Skeletal muscle tissue (tissue), 4 donors: ENCODE measurements around the gene PLBD2. TPM values are rescaled to one million over a fixed set of nuclear protein-coding genes. Genes with fewer than 3 reads are reported as not detected.

Experiments used
- H3K27ac ChIP-seq: one replicate; pipeline ENCODE4 v1.7.0; 2013; ENCODE audit warnings: mild to moderate bottlenecking, low read depth, low read length, inconsistent platforms
- H3K27me3 ChIP-seq, 3 donors: one replicate each; pipeline ENCODE4 v1.7.0; 2013; ENCODE audit warnings: low read length in 3 of 3; ENCODE audit not compliant: control insufficient read depth in 3 of 3, insufficient read depth in 3 of 3
- H3K36me3 ChIP-seq, 3 donors: one replicate each; pipeline ENCODE4 v1.7.0; 2013; ENCODE audit warnings: low read length in 3 of 3; ENCODE audit not compliant: control insufficient read depth in 3 of 3, insufficient read depth in 3 of 3
- H3K4me1 ChIP-seq, 3 donors: one replicate each; pipeline ENCODE4 v1.7.0; 2013; ENCODE audit warnings: low read length in 3 of 3, mild to moderate bottlenecking in 3 of 3; ENCODE audit not compliant: control insufficient read depth in 3 of 3, insufficient read depth in 3 of 3
- H3K4me3 ChIP-seq, 3 donors: one replicate each; pipeline ENCODE4 v1.7.0; 2013; ENCODE audit warnings: low read length in 3 of 3
- H3K9ac ChIP-seq, 3 donors: one replicate each; pipeline ENCODE4 v1.7.0; 2013; ENCODE audit warnings: low read length in 3 of 3, mild to moderate bottlenecking in 3 of 3, moderate library complexity in 2 of 3, low read depth in 1 of 3
- H3K9me3 ChIP-seq, 3 donors: one replicate each; pipeline ENCODE4 v1.7.0; 2013; ENCODE audit warnings: low read length in 3 of 3; ENCODE audit not compliant: control insufficient read depth in 3 of 3
- total RNA-seq: library from RNA; depleted of rRNA; stranded (reverse); fragments of >200 nt; gene quantifications from one replicate; pipeline ENCODE4 v1.2.3, GENCODE V29; 2014
- donor health status: Osteomylitis.

PLBD2 gene
- total RNA-seq, 1 donor from 2014 or later, result 4.2 TPM

DNA sequence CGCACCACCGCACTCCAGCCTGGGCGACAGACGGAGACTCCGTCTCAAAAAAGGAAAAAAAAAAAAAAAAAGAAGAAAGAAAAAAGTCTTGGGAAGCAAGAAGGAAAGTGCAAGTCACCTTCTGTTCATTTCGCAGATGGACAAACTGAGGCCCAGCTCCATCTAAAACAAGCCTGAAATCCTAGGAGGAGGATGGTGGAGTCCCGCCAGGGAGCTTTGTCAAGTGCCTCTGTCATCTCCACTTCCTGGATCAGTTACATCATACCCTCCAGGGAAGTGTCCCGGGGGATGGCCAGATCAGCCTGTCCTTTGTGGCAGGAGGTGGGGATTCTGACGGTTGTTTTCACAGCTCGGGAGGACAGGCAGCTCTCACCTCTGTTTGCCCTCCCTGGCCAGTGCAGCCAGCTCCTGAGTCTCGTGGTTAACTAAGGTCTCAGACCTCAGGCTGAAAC, 55.1 kb downstream of the PLBD2 start:
- H3K27me3 ChIP-seq, result peaks cover 0 to 6% (median 3%) of the 10 kb centered on the region in 3 donors
- H3K4me3 ChIP-seq, result no peak overlapping the region
- no peaks in the 10 kb centered on the region for H3K4me1 ChIP-seq
- no peaks in the 10 kb centered on the region for H3K36me3 ChIP-seq
- no peak overlapping the region for H3K9ac ChIP-seq
- no peak overlapping the region for H3K27ac ChIP-seq
- no peaks in the 10 kb centered on the region for H3K9me3 ChIP-seq

DNA sequence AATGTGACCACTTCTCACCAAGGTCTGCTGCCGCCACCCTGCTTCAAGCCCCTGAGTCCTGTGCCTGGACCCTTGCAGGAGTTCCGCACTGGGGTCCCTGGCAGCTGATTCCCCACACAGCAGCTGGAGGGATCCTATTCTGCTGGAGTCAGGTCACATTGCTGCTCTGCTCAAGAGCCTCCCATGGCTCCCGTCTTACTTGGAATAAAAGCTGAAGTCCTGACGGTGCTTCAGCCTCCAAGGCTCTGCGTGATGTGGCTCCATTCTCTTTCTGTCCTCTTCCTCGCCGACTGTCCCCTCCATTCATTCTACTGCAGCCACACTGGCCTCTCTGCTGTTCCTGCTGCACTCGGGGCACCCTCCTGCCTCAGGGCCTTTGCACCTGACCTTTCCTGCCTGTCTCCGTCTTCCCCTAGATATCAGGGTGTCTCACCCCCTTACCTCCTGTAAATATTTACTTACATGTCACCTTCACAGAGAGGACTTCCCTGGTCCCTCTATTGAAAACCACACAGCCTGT, 56.2 kb downstream of the PLBD2 start:
- no peak overlapping the region for H3K4me3 ChIP-seq
- H3K27me3 ChIP-seq, result peaks cover 0 to 6% (median 3%) of the 10 kb centered on the region in 3 donors
- no peaks in the 10 kb centered on the region for H3K9me3 ChIP-seq
- H3K36me3 ChIP-seq, result no peaks in the 10 kb centered on the region
- H3K9ac ChIP-seq, result no peak overlapping the region
- no peaks in the 10 kb centered on the region for H3K4me1 ChIP-seq
- no peak overlapping the region for H3K27ac ChIP-seq

DNA sequence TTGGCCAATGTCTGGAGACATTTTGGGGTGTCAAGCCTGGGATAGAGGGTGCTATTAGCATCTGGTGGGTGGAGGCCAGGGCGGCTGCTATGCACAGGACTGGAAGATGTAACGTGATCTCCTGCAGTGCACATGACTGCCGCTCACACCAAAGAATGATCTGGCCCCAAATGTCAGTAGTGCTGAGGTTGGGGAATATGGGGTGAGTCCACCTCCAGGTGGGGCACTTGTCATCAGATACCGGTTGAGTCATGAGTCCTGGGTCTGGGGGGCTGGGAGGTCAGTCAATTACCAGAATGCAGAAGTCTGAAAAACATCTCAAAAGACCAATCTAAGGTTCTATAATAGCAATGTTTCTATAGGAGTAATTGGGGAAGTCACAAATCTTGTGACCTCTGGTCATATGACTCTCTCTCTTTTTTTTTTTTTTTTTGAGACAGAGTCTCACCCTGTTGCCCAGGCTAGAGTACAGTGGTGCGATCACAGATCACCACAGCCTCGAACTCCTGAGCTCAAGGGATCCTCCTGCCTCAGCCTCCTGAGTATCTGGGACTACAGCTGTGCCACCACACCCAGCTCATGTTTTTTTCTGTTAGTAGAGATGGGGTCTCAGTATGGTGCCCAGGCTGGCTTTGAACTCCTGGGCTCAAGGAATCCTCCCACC, 57.8 kb downstream of the PLBD2 start:
- no peak overlapping the region for H3K9ac ChIP-seq
- H3K36me3 ChIP-seq, result no peaks in the 10 kb centered on the region
- no peak overlapping the region for H3K4me3 ChIP-seq
- H3K27me3 ChIP-seq, result peaks cover 0 to 3% (median 2%) of the 10 kb centered on the region in 3 donors
- peak overlapping the region; percentile 51 for H3K27ac ChIP-seq
- H3K9me3 ChIP-seq, result no peaks in the 10 kb centered on the region
- H3K4me1 ChIP-seq, result no peaks in the 10 kb centered on the region

- Histone ChIP-seq H3K4me3 (no peak overlapping the region), H3K9ac (no peak overlapping the region), H3K9me3 (no peaks in the 10 kb centered on the region), H3K36me3 (no peaks in the 10 kb centered on the region), H3K4me1 (peaks cover 0 to 7% (median 3%) of the 10 kb centered on the region in 3 donors), H3K27me3 (peaks cover 0 to 3% (median 2%) of the 10 kb centered on the region in 3 donors), H3K27ac (no peak overlapping the region)
Observed at GRCh38 chr12:113418213-113418879, 60.0 kb downstream of the PLBD2 start.

- Histone ChIP-seq H3K27me3 (no peaks in the 10 kb centered on the region), H3K27ac (no peak overlapping the region), H3K9me3 (no peaks in the 10 kb centered on the region)
Observed at GRCh38 chr12:113420996-113421595, 62.7 kb downstream of the PLBD2 start.

DNA sequence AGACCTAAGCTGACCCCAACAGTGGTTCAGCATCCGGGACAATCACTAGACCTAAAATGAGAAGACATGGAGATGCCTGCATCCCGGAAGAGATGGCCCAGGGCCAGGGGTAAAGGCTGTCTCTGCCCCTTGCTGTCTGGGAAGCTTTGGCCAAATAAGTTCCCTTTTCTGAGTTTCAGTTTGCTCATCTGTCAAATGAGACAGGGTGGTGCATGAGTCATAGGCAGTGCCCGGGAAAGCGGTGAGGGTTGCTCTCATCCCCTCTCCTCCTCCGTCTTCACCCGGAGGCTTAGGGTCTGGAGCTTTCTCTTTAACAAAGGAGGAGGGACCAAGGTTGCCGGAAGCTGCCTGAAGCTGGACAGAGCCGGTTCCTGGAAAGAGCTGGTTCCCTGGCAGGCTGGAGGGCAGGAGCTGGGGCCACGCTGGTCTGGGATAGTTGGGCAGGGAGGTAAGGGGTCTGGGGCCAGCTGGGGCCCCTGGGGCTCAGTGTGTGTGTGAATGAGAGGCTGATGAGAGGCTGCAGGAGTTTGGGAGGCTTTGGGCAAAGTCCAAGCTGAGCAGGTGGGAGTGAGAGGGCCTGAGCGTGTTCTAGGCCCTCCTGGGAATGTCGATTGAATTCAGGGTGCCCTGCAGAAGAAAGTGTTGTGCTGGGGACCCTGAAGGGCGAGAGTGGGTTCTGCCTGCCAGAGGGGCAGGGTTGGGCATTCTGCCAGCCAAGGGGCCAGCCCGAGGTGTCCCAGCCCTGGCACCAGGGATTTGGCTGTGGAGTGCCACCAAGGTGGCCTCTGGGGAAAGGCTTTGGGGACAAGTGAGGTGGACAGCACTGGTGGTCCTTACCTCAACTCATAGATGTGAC, 63.9 kb downstream of the PLBD2 start, which contains the start of gene SDSL:
Gene SDSL, plus strand, starts transcription at position 351 of the 856 bp plus-strand sequence. CDS start 5,603 bp downstream, outside the sequence.
- H3K27me3 ChIP-seq, result no peaks in the 10 kb centered on the region
- H3K4me3 ChIP-seq, result peak within 1 kb of the TSS; percentile 56 to 80 (median 73)
- H3K9ac ChIP-seq, result peak within 1 kb of the TSS; percentile 45 to 72 (median 72)
- H3K9me3 ChIP-seq, result no peaks in the 10 kb centered on the region
- no peaks in the 10 kb centered on the region for H3K36me3 ChIP-seq
- peak within 1 kb of the TSS; percentile 33 for H3K27ac ChIP-seq
- H3K4me1 ChIP-seq, result peaks cover 0 to 7% (median 3%) of the 10 kb centered on the region in 3 donors

More at GRCh38 chr12:113420996-113421595, 62.7 kb downstream of the PLBD2 start:
- no peak overlapping the region for H3K4me3 ChIP-seq
- H3K9ac ChIP-seq, result no peak overlapping the region
- no peaks in the 10 kb centered on the region for H3K36me3 ChIP-seq
- peaks cover 0 to 7% (median 3%) of the 10 kb centered on the region in 3 donors for H3K4me1 ChIP-seq

DNA sequence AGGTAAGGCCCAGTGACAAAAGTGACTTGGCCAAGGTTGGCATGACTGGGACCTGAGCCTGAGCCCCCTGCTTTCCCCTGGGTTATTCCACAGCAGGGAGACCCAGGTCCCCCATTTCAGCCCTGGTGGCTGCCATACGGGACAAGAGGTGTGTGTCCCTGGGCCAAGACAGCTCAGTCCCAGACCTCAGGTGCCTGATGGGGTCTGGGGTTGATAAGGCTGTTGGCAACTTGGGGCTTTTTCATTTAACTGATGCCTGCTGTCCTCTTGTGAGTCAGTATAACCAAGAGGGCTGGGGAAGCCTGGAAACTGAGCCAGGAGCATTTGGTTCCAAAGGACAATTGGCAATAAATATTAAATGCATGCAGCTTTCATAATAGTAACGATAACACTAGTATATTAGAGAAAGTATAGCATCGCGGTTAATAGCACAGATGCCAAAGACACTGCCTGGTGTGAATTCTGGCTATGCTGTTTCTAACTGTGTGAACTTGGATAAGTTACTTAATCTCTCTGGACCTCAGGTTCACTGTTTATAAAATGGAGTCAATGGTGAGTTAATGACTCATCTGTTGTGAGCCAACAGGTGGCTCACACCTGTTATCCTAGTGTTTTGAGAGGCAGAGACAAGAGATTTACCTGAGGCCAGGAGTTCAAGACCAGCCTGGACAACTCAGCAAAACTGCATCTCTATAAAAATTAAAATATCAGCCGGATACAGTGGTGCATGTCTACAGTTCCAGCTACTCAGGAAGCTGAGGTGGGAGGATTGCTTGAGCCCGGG, 64.7 kb downstream of the PLBD2 start:
- peak overlapping the region; percentile 33 for H3K27ac ChIP-seq
- no peaks in the 10 kb centered on the region for H3K36me3 ChIP-seq
- peak overlapping the region; percentile 56 to 80 (median 73) for H3K4me3 ChIP-seq
- H3K27me3 ChIP-seq, result no peaks in the 10 kb centered on the region
- H3K9me3 ChIP-seq, result no peaks in the 10 kb centered on the region
- peaks cover 0 to 7% (median 3%) of the 10 kb centered on the region in 3 donors for H3K4me1 ChIP-seq
- H3K9ac ChIP-seq, result peak overlapping the region; percentile 45 to 72 (median 72)

DNA sequence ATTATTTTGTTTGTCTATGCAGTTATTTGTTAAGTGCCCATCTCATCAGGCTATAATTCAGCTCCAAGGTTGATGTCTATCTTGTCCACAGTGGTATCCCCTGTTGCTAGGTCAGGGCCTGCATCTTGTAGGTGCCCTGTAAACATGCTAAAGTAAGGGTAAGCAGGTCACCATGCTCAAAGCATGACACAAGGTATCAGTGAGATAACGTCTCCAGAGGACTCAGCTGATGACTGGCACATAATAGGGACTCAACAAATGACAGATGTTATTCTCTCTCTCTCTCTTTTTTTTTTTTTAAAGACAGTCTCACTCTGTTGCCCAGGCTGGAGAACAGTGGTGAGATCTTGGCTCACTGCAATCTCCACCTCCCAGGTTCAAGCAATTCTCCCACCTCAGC, 66.1 kb downstream of the PLBD2 start:
- Histone ChIP-seq H3K9me3 (no peaks in the 10 kb centered on the region), H3K27me3 (peaks cover 0 to 4% (median 0%) of the 10 kb centered on the region in 3 donors), H3K27ac (no peak overlapping the region), H3K4me1 (peaks cover 0 to 7% (median 3%) of the 10 kb centered on the region in 3 donors), H3K36me3 (no peaks in the 10 kb centered on the region), H3K9ac (no peak overlapping the region), H3K4me3 (no peak overlapping the region)
